Measurements from ENCODE around the gene DDR2.

DNA sequence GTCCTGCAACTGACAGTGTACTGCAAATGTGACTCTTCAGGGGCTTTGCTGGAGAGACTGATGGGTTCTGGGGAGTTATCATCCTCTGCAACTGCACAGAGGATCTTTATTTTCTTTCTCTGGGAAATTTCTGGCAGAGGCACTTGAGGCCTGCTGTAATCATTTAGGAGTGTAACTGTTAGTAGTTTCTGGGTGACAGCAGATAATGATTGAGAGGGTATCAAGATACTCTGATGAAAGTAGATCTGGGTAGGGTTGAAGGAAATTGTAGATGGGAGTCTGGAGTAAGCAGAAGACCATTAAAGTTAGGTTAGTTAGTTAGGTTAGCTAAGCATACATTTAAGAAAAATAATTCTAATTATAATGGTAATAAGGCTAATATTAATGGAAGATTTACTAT lies 11.0 kb upstream of the DDR2 start:
- TF ChIP-seq, protein P1, sequence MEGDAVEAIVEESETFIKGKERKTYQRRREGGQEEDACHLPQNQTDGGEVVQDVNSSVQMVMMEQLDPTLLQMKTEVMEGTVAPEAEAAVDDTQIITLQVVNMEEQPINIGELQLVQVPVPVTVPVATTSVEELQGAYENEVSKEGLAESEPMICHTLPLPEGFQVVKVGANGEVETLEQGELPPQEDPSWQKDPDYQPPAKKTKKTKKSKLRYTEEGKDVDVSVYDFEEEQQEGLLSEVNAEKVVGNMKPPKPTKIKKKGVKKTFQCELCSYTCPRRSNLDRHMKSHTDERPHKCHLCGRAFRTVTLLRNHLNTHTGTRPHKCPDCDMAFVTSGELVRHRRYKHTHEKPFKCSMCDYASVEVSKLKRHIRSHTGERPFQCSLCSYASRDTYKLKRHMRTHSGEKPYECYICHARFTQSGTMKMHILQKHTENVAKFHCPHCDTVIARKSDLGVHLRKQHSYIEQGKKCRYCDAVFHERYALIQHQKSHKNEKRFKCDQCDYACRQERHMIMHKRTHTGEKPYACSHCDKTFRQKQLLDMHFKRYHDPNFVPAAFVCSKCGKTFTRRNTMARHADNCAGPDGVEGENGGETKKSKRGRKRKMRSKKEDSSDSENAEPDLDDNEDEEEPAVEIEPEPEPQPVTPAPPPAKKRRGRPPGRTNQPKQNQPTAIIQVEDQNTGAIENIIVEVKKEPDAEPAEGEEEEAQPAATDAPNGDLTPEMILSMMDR (conservative IDR thresholded peaks at IDR 0.05; ENCODE audit: low read length): no peak
- TF ChIP-seq EZH2phosphoT487 (IDR thresholded peaks at IDR 0.05; ENCODE audit: borderline replicate concordance, low read depth, low read length): no peak

All from OCI-LY7 (cell line).